ENCODE measurements around the gene CKAP5.

DNA sequence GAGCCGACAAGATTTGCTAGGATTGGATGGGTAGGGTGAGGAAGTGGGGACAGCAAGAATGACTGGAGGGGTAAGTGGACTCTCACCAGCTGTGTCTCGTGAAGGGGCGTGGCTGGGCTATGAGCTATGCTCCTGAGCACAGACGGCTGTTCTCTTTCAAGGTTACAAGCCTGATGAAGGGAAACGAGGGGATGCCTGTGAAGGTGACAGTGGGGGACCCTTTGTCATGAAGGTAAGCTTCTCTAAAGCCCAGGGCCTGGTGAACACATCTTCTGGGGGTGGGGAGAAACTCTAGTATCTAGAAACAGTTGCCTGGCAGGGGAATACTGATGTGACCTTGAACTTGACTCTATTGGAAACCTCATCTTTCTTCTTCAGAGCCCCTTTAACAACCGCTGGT is 107.2 kb downstream of the CKAP5 start:
- TF ChIP-seq, protein P1, sequence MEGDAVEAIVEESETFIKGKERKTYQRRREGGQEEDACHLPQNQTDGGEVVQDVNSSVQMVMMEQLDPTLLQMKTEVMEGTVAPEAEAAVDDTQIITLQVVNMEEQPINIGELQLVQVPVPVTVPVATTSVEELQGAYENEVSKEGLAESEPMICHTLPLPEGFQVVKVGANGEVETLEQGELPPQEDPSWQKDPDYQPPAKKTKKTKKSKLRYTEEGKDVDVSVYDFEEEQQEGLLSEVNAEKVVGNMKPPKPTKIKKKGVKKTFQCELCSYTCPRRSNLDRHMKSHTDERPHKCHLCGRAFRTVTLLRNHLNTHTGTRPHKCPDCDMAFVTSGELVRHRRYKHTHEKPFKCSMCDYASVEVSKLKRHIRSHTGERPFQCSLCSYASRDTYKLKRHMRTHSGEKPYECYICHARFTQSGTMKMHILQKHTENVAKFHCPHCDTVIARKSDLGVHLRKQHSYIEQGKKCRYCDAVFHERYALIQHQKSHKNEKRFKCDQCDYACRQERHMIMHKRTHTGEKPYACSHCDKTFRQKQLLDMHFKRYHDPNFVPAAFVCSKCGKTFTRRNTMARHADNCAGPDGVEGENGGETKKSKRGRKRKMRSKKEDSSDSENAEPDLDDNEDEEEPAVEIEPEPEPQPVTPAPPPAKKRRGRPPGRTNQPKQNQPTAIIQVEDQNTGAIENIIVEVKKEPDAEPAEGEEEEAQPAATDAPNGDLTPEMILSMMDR (conservative IDR thresholded peaks at IDR 0.05): no peak
- TF ChIP-seq ZFX (IDR thresholded peaks at IDR 0.05): no peak
